Lower lobe of right lung (tissue), 2 donors: Measurements from ENCODE around the gene ARHGEF1. TPM values are rescaled to one million over a fixed set of nuclear protein-coding genes. Genes with fewer than 3 reads are reported as not detected.

ENCODE experiments used
- ATAC-seq, 2 donors: fragments of 200-7000 bp; cut with Tn5 transposase; one replicate each; pipeline ENCODE4 v1.9.1; 2020 to 2022; ENCODE audit warnings: mild to moderate bottlenecking in 2 of 2, moderate library complexity in 2 of 2
- DNase-seq: peaks from one replicate; pipeline ENCODE4 v3.0.0-alpha.2; 2020
- H3K27ac ChIP-seq: fragments of 200-600 bp; one replicate; pipeline ENCODE4 v1.8.0; 2022
- H3K27me3 ChIP-seq: fragments of 200-600 bp; one replicate; pipeline ENCODE4 v1.8.0; 2022; ENCODE audit warnings: low read depth
- H3K36me3 ChIP-seq: fragments of 200-600 bp; one replicate; pipeline ENCODE4 v1.8.0; 2022; ENCODE audit warnings: mild to moderate bottlenecking
- H3K4me1 ChIP-seq: fragments of 200-600 bp; one replicate; pipeline ENCODE4 v1.8.0; 2022
- H3K4me3 ChIP-seq: fragments of 200-600 bp; one replicate; pipeline ENCODE4 v1.8.0; 2022; ENCODE audit warnings: mild to moderate bottlenecking
- H3K9me3 ChIP-seq: fragments of 200-600 bp; one replicate; pipeline ENCODE4 v1.8.0; 2022
- CTCF ChIP-seq: fragments of 200-600 bp; IDR thresholded peaks from one replicate; pipeline ENCODE4 v1.8.0; 2022; ENCODE audit warnings: antibody characterized with exemption, mild to moderate bottlenecking
- intact Hi-C: fragments of 100-400 bp; cut with DNase I; formaldehyde crosslinking; loops from one replicate; pipeline ENCODE4 v1.11.0; 2022
- total RNA-seq: library from RNA; stranded (reverse); fragmentation: NEBNext Ultra II Directional; extraction: Animal tissue kit (Norgen Biotek cat#: 25700); gene quantifications from one replicate; pipeline ENCODE4 v1.2.1, GENCODE V29; 2021
- donor health status: DM: no; HTN: yes; CAD: no; lungs with severe emphysema.

Gene ARHGEF1
- total RNA-seq, 1 donor from 2014 or later: 206 TPM

GRCh38 chr19:41922585-41922984, 39.6 kb downstream of the ARHGEF1 start:
- DNase-seq: no peak
- H3K27me3 ChIP-seq: peaks cover 77% of the 10 kb centered on the region
- intact Hi-C loops: no loop called here

GRCh38 chr19:41923045-41923788, 40.2 kb downstream of the ARHGEF1 start:
- ATAC-seq (no peak), DNase-seq (no peak)
- Histone ChIP-seq H3K36me3 (no peaks in the 10 kb centered on the region), H3K27ac (no peak overlapping the region), H3K9me3 (no peaks in the 10 kb centered on the region), H3K27me3 (peaks cover 79% of the 10 kb centered on the region), H3K4me1 (peaks cover 6% of the 10 kb centered on the region), H3K4me3 (no peak overlapping the region)
- TF ChIP-seq CTCF: no peak
- intact Hi-C loops: no loop called here

More at GRCh38 chr19:41922585-41922984, 39.6 kb downstream of the ARHGEF1 start:
- no peak overlapping the region for H3K27ac ChIP-seq
- H3K4me1 ChIP-seq: no peaks in the 10 kb centered on the region
- H3K4me3 ChIP-seq: no peak overlapping the region
- H3K36me3 ChIP-seq: no peaks in the 10 kb centered on the region
- no peaks in the 10 kb centered on the region for H3K9me3 ChIP-seq
- no peak for TF ChIP-seq CTCF
- no peak for ATAC-seq

GRCh38 chr19:41924151-41925145, 41.5 kb downstream of the ARHGEF1 start:
- no peak overlapping the region for H3K4me3 ChIP-seq

GRCh38 chr19:41925208-41926003, 42.4 kb downstream of the ARHGEF1 start:
- Histone ChIP-seq H3K36me3 (no peaks in the 10 kb centered on the region), H3K27ac (no peak overlapping the region), H3K4me3 (no peak overlapping the region), H3K4me1 (peaks cover 16% of the 10 kb centered on the region), H3K27me3 (peaks cover 93% of the 10 kb centered on the region), H3K9me3 (no peaks in the 10 kb centered on the region)
- intact Hi-C loops: no loop called here
- ATAC-seq (no peak), DNase-seq (no peak)
- TF ChIP-seq CTCF: no peak

More at GRCh38 chr19:41924151-41925145, 41.5 kb downstream of the ARHGEF1 start:
- no peak overlapping the region for H3K27ac ChIP-seq
- peaks cover 88% of the 10 kb centered on the region for H3K27me3 ChIP-seq
- no peaks in the 10 kb centered on the region for H3K9me3 ChIP-seq
- no peak for ATAC-seq
- H3K36me3 ChIP-seq: no peaks in the 10 kb centered on the region
- intact Hi-C loops: no loop called here
- peaks cover 16% of the 10 kb centered on the region for H3K4me1 ChIP-seq
- TF ChIP-seq CTCF: no peak
- DNase-seq: no peak
